ENCODE data around the gene RABL3.
"Not testable (repeated sequence)": the region's sequence is repeated elsewhere in the genome, so short reads cannot be mapped to it uniquely, and the experiment has no call there.

Gene RABL3

GRCh38 chr3:120678984-120679383 is 63.3 kb downstream of the RABL3 start:
- no peak for DNase-seq (ENCODE audit: low spot score)
- no peak for TF ChIP-seq CTCF (IDR thresholded peaks at IDR 0.05)
- H3K4me3 ChIP-seq = peak overlapping the region; percentile 20
- peak overlapping the region in 1 of 2 donors; percentile 19 for H3K27ac ChIP-seq

GRCh38 chr3:120678331-120678947 is 63.9 kb downstream of the RABL3 start:
- TF ChIP-seq CTCF (IDR thresholded peaks at IDR 0.05) = no peak
- Histone ChIP-seq H3K27ac (peak overlapping the region in 1 of 2 donors; percentile 19), H3K4me3 (peak overlapping the region; percentile 20)
- DNase-seq (ENCODE audit: low spot score) = no peak

- not testable (repeated sequence) for H3K27ac ChIP-seq; H3K4me3 ChIP-seq; DNase-seq (ENCODE audit: low spot score)
Observed at GRCh38 chr3:120677193-120677592, 65.1 kb downstream of the RABL3 start.

GRCh38 chr3:120673116-120673515 is 69.2 kb downstream of the RABL3 start:
- TF ChIP-seq CTCF (IDR thresholded peaks at IDR 0.05) = no peak
- no peak for DNase-seq (ENCODE audit: low spot score)
- Histone ChIP-seq H3K27ac (no peak overlapping the region), H3K4me3 (no peak overlapping the region)

- no peak for DNase-seq (ENCODE audit: low spot score)
- no peak for TF ChIP-seq CTCF (IDR thresholded peaks at IDR 0.05)
Observed at GRCh38 chr3:120670576-120670975, 71.7 kb downstream of the RABL3 start.

GRCh38 chr3:120664926-120665325 is 77.4 kb downstream of the RABL3 start:
- Histone ChIP-seq H3K27ac (no peak overlapping the region), H3K4me3 (no peak overlapping the region)
- TF ChIP-seq CTCF (IDR thresholded peaks at IDR 0.05) = no peak
- DNase-seq (ENCODE audit: low spot score) = no peak

More at GRCh38 chr3:120670576-120670975, 71.7 kb downstream of the RABL3 start:
- Histone ChIP-seq H3K4me3 (no peak overlapping the region), H3K27ac (no peak overlapping the region)

GRCh38 chr3:120661945-120662344 is 80.4 kb downstream of the RABL3 start:
- TF ChIP-seq CTCF (IDR thresholded peaks at IDR 0.05) = no peak
- DNase-seq (ENCODE audit: low spot score) = no peak
- no peak overlapping the region for H3K27ac ChIP-seq
- H3K4me3 ChIP-seq = no peak overlapping the region
